Fibroblast of villous mesenchyme (primary cell): Measurements from ENCODE around the gene SLC12A6. TPM values are rescaled to one million over a fixed set of nuclear protein-coding genes. Genes with fewer than 3 reads are reported as not detected.
A peak's percentile ranks its signal among the peaks of the same experiment; 100 is the strongest.

Experiments
- DNase-seq: peaks from one replicate; pipeline ENCODE4 v3.0.0-alpha.2; 2010; ENCODE audit warnings: low read depth
- H3K4me3 ChIP-seq: 2 replicates; pipeline ENCODE4 v1.5.1; 2011; ENCODE audit warnings: low read depth, mild to moderate bottlenecking, low read length
- total RNA-seq: library from RNA; depleted of rRNA; stranded (reverse); fragments of >200 nt; gene quantifications from 2 replicates; pipeline ENCODE4 v1.2.3, GENCODE V29; 2012
- TF ChIP-seq, protein P1 (sequence below): IDR thresholded peaks from 2 replicates; pipeline ENCODE4 v1.5.1; 2012; ENCODE audit warnings: low read depth, mild to moderate bottlenecking, low read length; ENCODE audit not compliant: insufficient read depth

Gene SLC12A6
- total RNA-seq, 1 donor, result 12.5 TPM

- DNase-seq, result no peak
- TF ChIP-seq, protein P1, sequence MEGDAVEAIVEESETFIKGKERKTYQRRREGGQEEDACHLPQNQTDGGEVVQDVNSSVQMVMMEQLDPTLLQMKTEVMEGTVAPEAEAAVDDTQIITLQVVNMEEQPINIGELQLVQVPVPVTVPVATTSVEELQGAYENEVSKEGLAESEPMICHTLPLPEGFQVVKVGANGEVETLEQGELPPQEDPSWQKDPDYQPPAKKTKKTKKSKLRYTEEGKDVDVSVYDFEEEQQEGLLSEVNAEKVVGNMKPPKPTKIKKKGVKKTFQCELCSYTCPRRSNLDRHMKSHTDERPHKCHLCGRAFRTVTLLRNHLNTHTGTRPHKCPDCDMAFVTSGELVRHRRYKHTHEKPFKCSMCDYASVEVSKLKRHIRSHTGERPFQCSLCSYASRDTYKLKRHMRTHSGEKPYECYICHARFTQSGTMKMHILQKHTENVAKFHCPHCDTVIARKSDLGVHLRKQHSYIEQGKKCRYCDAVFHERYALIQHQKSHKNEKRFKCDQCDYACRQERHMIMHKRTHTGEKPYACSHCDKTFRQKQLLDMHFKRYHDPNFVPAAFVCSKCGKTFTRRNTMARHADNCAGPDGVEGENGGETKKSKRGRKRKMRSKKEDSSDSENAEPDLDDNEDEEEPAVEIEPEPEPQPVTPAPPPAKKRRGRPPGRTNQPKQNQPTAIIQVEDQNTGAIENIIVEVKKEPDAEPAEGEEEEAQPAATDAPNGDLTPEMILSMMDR, result no peak
- no peak overlapping the region for H3K4me3 ChIP-seq
Measured at GRCh38 chr15:34248190-34248589, 89.4 kb downstream of the SLC12A6 start.

DNA sequence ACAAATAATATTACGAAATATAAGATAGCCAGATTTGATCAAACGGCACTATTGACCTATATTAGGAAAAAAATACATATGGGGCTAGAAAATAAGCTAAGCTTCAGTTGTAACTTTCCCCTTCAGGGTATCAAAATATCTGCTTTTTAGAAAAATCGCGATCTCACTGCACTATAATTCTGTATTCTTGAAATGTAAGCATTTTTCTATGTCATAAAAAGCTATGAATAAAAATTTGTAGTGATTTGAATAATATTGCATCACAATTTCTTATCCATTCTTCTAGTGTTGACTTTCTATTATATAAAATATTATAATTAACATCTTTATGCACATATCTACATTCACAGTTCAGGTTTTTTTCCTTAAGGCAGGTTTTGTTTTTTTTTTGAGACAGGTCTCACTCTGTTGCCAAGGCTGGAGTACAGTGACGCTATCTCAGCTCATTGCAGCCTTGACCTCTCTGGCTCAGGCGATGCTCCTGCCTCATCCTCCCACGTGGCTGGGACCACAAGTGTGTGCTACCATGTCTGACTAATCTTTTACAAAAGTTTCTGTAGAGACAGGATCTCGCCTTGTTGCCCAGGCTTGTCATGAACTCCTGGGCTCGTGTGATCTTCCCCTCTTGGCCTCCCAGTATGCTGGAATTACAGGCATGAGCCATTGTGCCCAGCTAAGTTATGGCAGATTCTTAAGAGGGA lies 91.2 kb downstream of the SLC12A6 start:
- DNase-seq, result no peak
- no peak overlapping the region for H3K4me3 ChIP-seq
- TF ChIP-seq, protein P1, result no peak

GRCh38 chr15:34243226-34243625 lies 94.4 kb downstream of the SLC12A6 start:
- DNase-seq, result no peak
- no peak overlapping the region for H3K4me3 ChIP-seq
- TF ChIP-seq, protein P1, result no peak

DNA sequence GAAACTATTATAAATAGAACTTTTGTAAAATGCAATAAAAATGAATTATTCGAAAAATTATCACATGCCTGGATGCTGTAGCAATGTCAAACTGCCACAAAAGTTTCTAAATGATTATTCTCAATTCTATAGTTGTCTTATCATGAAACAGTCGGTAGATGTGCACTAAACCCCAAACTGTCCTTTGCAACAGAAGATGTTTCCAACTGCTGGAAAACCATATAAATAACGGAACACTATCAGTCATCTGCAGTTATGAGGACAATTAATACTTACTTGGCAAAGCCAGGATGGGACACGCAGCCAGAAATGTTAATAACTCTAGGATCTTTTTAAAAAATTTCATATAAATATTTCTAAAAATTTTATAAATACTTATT lies 95.3 kb downstream of the SLC12A6 start:
- no peak overlapping the region for H3K4me3 ChIP-seq
- TF ChIP-seq, protein P1, result no peak
- no peak for DNase-seq

DNA sequence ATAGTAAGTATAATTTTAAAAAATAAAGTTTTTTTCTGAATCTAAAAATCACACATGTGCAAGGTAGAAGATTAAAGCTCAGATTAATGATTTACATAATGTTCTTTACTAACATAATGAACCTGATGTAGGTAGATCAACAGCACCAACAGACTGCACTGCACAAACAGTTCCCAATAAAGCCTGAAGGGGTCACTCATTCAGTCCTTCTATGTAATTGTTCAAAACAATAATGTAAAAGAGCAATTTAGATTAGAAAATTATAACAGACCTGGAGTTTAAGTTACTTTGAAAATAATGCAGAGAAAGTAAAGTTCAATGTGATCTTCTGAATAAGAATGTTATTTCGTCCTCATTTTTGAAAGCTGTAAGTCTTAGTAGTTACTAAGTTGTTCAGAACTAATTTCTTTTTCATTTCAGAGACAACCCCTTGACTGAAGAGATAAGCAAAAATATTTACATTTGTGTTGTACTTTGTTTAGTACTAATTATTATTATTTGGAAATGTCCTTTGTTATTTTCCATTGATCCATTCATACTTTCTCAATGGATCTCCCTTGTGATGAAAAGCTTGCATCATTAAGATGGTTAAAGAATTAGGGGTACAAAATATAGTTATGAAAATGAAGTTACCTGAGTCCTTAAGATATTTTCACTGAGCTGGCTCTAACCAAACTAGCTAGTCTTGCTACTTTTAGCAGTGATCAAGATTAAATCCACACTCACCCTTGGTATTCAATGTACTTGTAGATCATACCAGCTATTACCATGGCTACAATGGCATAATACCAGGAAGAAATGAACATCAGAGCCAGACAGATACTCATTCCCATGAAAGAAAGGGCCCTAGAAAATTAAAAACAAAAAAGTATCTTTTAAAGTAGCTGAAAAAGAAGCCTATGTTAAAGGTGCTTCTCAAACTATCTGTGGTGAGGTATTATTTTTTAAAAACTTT lies 95.9 kb downstream of the SLC12A6 start:
- peak; percentile 48 for DNase-seq
- TF ChIP-seq, protein P1, result peak; percentile 80
- H3K4me3 ChIP-seq, result no peak overlapping the region

GRCh38 chr15:34240537-34240936 lies 97.0 kb downstream of the SLC12A6 start:
- no peak overlapping the region for H3K4me3 ChIP-seq
- TF ChIP-seq, protein P1, result no peak
- DNase-seq, result no peak
